Activated T-helper 17 cell treated with anti-CD3 and anti-CD28 coated beads, Interleukin-2, amount 50 U/mL, for 72 hours (primary cell): ENCODE measurements around the gene RBM34. TPM values are rescaled to one million over a fixed set of nuclear protein-coding genes. Genes with fewer than 3 reads are reported as not detected.

Experiments used
- ATAC-seq: fragments of 150-1000 bp; cut with Tn5 transposase; replicated peaks from 2 replicates; pipeline ENCODE4 v1.10.0; 2021; ENCODE audit warnings: mild to moderate bottlenecking, moderate library complexity
- H3K27ac Mint-ChIP-seq: one replicate; pipeline ENCODE4 v1.8.0; 2022; ENCODE audit warnings: mixed read lengths
- H3K27me3 Mint-ChIP-seq: one replicate; pipeline ENCODE4 v1.8.0; 2022; ENCODE audit warnings: mixed read lengths
- H3K36me3 Mint-ChIP-seq: one replicate; pipeline ENCODE4 v1.8.0; 2022; ENCODE audit warnings: low read depth, mild to moderate bottlenecking, mixed read lengths
- H3K4me1 Mint-ChIP-seq: one replicate; pipeline ENCODE4 v1.8.0; 2022; ENCODE audit warnings: mixed read lengths
- H3K4me3 Mint-ChIP-seq: one replicate; pipeline ENCODE4 v1.8.0; 2022; ENCODE audit warnings: mild to moderate bottlenecking, mixed read lengths
- H3K9me3 Mint-ChIP-seq: one replicate; pipeline ENCODE4 v1.8.0; 2022; ENCODE audit warnings: mixed read lengths
- total RNA-seq, 2 donors: library from RNA; stranded (reverse); gene quantifications; one replicate each; pipeline ENCODE4 v1.2.3, GENCODE V29; 2022

The RBM34 gene
- total RNA-seq, 2 donors from 2014 or later = 114 to 122 TPM

GRCh38 chr1:235138821-235139220, 22.2 kb downstream of the RBM34 start:
- peak; percentile 53 for ATAC-seq
- Mint-ChIP-seq H3K4me3 (peak overlapping the region; percentile 17), H3K36me3 (peaks cover 96% of the 10 kb centered on the region), H3K27me3 (no peaks in the 10 kb centered on the region), H3K4me1 (peaks cover 13% of the 10 kb centered on the region), H3K27ac (peak overlapping the region; percentile 74), H3K9me3 (no peaks in the 10 kb centered on the region)

GRCh38 chr1:235136111-235136510, 24.9 kb downstream of the RBM34 start:
- no peak for ATAC-seq
- H3K9me3 Mint-ChIP-seq = no peaks in the 10 kb centered on the region
- peaks cover 13% of the 10 kb centered on the region for H3K4me1 Mint-ChIP-seq
- H3K27me3 Mint-ChIP-seq = no peaks in the 10 kb centered on the region
- H3K36me3 Mint-ChIP-seq = peaks cover 95% of the 10 kb centered on the region
- no peak overlapping the region for H3K4me3 Mint-ChIP-seq
- H3K27ac Mint-ChIP-seq = peak overlapping the region; percentile 36

- Mint-ChIP-seq H3K9me3 (no peaks in the 10 kb centered on the region), H3K4me3 (no peak overlapping the region), H3K36me3 (peaks cover 84% of the 10 kb centered on the region), H3K27me3 (no peaks in the 10 kb centered on the region), H3K4me1 (peaks cover 8% of the 10 kb centered on the region), H3K27ac (no peak overlapping the region)
- no peak for ATAC-seq
These were observed 26.9 kb downstream of the RBM34 start for GRCh38 chr1:235134171-235134570.

GRCh38 chr1:235133086-235133485, 28.0 kb downstream of the RBM34 start:
- no peak for ATAC-seq
- no peaks in the 10 kb centered on the region for H3K4me1 Mint-ChIP-seq
- peaks cover 83% of the 10 kb centered on the region for H3K36me3 Mint-ChIP-seq
- no peaks in the 10 kb centered on the region for H3K9me3 Mint-ChIP-seq
- H3K4me3 Mint-ChIP-seq = no peak overlapping the region
- no peaks in the 10 kb centered on the region for H3K27me3 Mint-ChIP-seq
- peak overlapping the region; percentile 52 for H3K27ac Mint-ChIP-seq

GRCh38 chr1:235131961-235132360, 29.1 kb downstream of the RBM34 start:
- no peaks in the 10 kb centered on the region for H3K9me3 Mint-ChIP-seq

GRCh38 chr1:235130766-235131270, 30.2 kb downstream of the RBM34 start:
- no peak for ATAC-seq
- H3K27ac Mint-ChIP-seq = no peak overlapping the region
- no peaks in the 10 kb centered on the region for H3K9me3 Mint-ChIP-seq

More at GRCh38 chr1:235131961-235132360, 29.1 kb downstream of the RBM34 start:
- Mint-ChIP-seq H3K4me3 (no peak overlapping the region), H3K36me3 (peaks cover 83% of the 10 kb centered on the region), H3K4me1 (no peaks in the 10 kb centered on the region), H3K27me3 (no peaks in the 10 kb centered on the region), H3K27ac (peak overlapping the region; percentile 52)
- ATAC-seq = no peak

GRCh38 chr1:235129774-235130570, 31.1 kb downstream of the RBM34 start:
- ATAC-seq = no peak
- Mint-ChIP-seq H3K36me3 (peaks cover 83% of the 10 kb centered on the region), H3K4me3 (peak overlapping the region; percentile 100), H3K27me3 (no peaks in the 10 kb centered on the region), H3K27ac (peak overlapping the region; percentile 99), H3K9me3 (no peaks in the 10 kb centered on the region), H3K4me1 (peaks cover 7% of the 10 kb centered on the region)

More at GRCh38 chr1:235130766-235131270, 30.2 kb downstream of the RBM34 start:
- Mint-ChIP-seq H3K27me3 (no peaks in the 10 kb centered on the region), H3K4me1 (peaks cover 4% of the 10 kb centered on the region), H3K36me3 (peaks cover 83% of the 10 kb centered on the region), H3K4me3 (no peak overlapping the region)

GRCh38 chr1:235128456-235129328, 32.4 kb downstream of the RBM34 start, which contains the start of gene TOMM20:
Gene TOMM20, minus strand, starts transcription at chr1:235128837. Its CDS starts 122 bp downstream, at chr1:235128715.
- H3K27me3 Mint-ChIP-seq = no peaks in the 10 kb centered on the region
- H3K9me3 Mint-ChIP-seq = no peaks in the 10 kb centered on the region
- peak within 1 kb of the TSS; percentile 100 for H3K4me3 Mint-ChIP-seq
- ATAC-seq = peak; percentile 94
- H3K27ac Mint-ChIP-seq = peak within 1 kb of the TSS; percentile 99
- peaks cover 83% of the 10 kb centered on the region for H3K36me3 Mint-ChIP-seq
- peaks cover 13% of the 10 kb centered on the region for H3K4me1 Mint-ChIP-seq

GRCh38 chr1:235127732-235128455, 33.2 kb downstream of the RBM34 start:
- H3K4me1 Mint-ChIP-seq = peaks cover 17% of the 10 kb centered on the region
- H3K9me3 Mint-ChIP-seq = no peaks in the 10 kb centered on the region
- no peaks in the 10 kb centered on the region for H3K27me3 Mint-ChIP-seq
- no peak for ATAC-seq
- peak overlapping the region; percentile 100 for H3K4me3 Mint-ChIP-seq
- peaks cover 83% of the 10 kb centered on the region for H3K36me3 Mint-ChIP-seq
- H3K27ac Mint-ChIP-seq = peak overlapping the region; percentile 99

- Mint-ChIP-seq H3K9me3 (no peaks in the 10 kb centered on the region), H3K4me3 (peak overlapping the region; percentile 100), H3K27me3 (no peaks in the 10 kb centered on the region), H3K4me1 (peaks cover 22% of the 10 kb centered on the region), H3K36me3 (peaks cover 83% of the 10 kb centered on the region), H3K27ac (peak overlapping the region; percentile 99)
- ATAC-seq = no peak
These were observed 33.8 kb downstream of the RBM34 start for GRCh38 chr1:235127203-235127602.

- no peak for ATAC-seq
- no peaks in the 10 kb centered on the region for H3K27me3 Mint-ChIP-seq
- H3K4me1 Mint-ChIP-seq = peaks cover 27% of the 10 kb centered on the region
- peak overlapping the region; percentile 58 for H3K4me3 Mint-ChIP-seq
- peaks cover 94% of the 10 kb centered on the region for H3K36me3 Mint-ChIP-seq
- H3K9me3 Mint-ChIP-seq = no peaks in the 10 kb centered on the region
- peak overlapping the region; percentile 45 for H3K27ac Mint-ChIP-seq
These were observed 36.4 kb downstream of the RBM34 start for GRCh38 chr1:235124665-235125064.

- H3K4me3 Mint-ChIP-seq = peak overlapping the region; percentile 58
- no peaks in the 10 kb centered on the region for H3K27me3 Mint-ChIP-seq
- peaks cover 100% of the 10 kb centered on the region for H3K36me3 Mint-ChIP-seq
- H3K27ac Mint-ChIP-seq = peak overlapping the region; percentile 45
- ATAC-seq = no peak
- no peaks in the 10 kb centered on the region for H3K9me3 Mint-ChIP-seq
- H3K4me1 Mint-ChIP-seq = peaks cover 27% of the 10 kb centered on the region
These were observed 36.9 kb downstream of the RBM34 start for GRCh38 chr1:235124111-235124510.

- H3K27ac Mint-ChIP-seq = no peak overlapping the region
These were observed 38.7 kb downstream of the RBM34 start for GRCh38 chr1:235122348-235122747.

More at GRCh38 chr1:235122348-235122747, 38.7 kb downstream of the RBM34 start:
- ATAC-seq = no peak
- Mint-ChIP-seq H3K4me3 (no peak overlapping the region), H3K9me3 (no peaks in the 10 kb centered on the region), H3K27me3 (no peaks in the 10 kb centered on the region), H3K4me1 (peaks cover 27% of the 10 kb centered on the region), H3K36me3 (peaks cover 100% of the 10 kb centered on the region)
